ENCODE data around the gene F7. TPM values are rescaled to one million over a fixed set of nuclear protein-coding genes. Genes with fewer than 3 reads are reported as not detected.

The F7 gene
- total RNA-seq, 2 experiments from 2014 or later = not detected

DNA sequence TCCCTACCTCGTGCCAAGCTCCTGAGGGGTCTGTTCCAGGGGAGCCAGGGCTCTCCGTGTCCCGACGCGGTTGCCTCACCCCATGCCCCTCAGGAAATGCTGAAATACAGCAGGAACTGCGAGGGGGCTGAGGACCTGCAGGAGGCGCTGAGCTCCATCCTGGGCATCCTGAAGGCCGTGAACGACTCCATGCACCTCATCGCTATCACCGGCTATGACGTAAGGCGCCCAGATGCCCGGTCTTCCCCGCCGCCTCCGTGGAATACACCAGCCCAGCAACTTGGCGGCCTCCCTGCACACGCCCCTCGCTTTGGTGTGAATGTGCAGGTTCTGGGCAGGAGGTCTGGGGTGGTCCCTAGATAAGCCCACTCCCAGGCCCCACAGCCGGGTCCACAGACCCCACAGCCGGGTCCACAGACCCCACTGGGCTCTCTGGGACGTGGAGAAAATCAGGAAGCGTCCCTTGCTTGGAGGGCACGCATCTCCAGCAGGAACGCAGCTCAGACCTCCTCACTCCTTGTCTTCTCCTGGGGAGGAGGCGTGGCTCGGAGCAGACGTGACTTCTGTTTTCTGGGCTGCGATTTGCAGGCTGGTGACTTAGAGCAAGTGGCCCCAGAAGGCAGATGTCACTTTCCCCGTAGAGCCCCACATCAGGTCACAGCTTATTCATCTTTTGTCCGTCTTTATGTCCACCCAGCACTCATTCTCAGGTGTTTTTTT, 19.4 kb upstream of the F7 start:
- H3K9me3 Mint-ChIP-seq = no peaks in the 10 kb centered on the region
- no peak for DNase-seq
- H3K4me1 Mint-ChIP-seq = no peaks in the 10 kb centered on the region
- H3K27ac Mint-ChIP-seq = no peak overlapping the region
- POLR2A ChIA-PET = no interaction called here
- CTCF ChIA-PET = interaction anchor here (1.0 kb wide), 1 partner anchor 155 kb away, joined by 3 read pairs; no protein-coding TSS in a partner anchor
- no peak overlapping the region for H3K4me3 Mint-ChIP-seq
- no peaks in the 10 kb centered on the region for H3K36me3 Mint-ChIP-seq (ENCODE audit: low read depth)
- H3K27me3 Mint-ChIP-seq = no peaks in the 10 kb centered on the region

DNA sequence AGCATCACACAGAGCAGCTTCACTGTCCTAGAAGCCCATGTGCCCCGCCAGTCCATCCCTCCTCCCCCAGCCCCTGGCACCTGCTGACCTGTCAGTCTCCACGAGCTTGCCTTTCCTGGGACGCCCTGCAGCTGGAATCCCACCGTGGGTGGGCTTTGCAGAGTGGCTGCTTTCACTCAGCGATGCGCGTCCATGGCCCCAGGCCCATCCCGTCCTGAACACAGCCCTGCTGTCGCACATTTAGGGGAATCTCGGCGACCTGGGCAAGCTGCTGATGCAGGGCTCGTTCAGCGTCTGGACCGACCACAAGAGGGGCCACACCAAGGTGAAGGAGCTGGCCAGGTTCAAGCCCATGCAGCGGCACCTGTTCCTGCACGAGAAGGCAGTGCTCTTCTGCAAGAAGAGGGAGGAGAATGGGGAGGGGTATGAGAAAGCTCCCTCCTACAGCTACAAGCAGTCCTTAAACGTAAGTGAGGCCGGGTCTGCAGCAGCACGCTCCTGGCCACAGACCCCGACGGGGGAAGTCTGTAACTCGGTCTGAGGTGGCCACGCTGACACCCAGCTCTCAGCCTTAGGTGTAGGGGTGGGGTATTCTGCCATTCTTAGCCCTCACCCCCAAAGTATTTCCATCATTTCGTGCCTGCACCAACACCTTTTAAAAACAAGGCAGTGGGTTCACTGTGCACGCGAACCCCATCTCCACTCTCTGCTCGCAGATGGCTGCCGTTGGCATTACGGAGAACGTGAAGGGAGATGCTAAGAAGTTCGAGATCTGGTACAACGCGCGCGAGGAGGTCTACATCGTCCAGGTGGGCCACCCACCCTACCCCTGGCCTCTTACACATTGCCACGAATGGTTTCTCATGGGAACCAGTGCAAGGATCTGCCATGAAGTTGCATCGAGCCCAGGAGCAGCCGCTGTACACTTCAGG, 18.3 kb upstream of the F7 start:
- no peaks in the 10 kb centered on the region for H3K36me3 Mint-ChIP-seq (ENCODE audit: low read depth)
- POLR2A ChIA-PET = no interaction called here
- no peak for DNase-seq
- H3K4me3 Mint-ChIP-seq = no peak overlapping the region
- no peak overlapping the region for H3K27ac Mint-ChIP-seq
- no peaks in the 10 kb centered on the region for H3K9me3 Mint-ChIP-seq
- CTCF ChIA-PET = interaction anchor here (0.6 to 1.0 kb wide), 2 partner anchors 154 to 202 kb away, joined by 3 read pairs; no protein-coding TSS in a partner anchor
- H3K4me1 Mint-ChIP-seq = no peaks in the 10 kb centered on the region
- no peaks in the 10 kb centered on the region for H3K27me3 Mint-ChIP-seq

DNA sequence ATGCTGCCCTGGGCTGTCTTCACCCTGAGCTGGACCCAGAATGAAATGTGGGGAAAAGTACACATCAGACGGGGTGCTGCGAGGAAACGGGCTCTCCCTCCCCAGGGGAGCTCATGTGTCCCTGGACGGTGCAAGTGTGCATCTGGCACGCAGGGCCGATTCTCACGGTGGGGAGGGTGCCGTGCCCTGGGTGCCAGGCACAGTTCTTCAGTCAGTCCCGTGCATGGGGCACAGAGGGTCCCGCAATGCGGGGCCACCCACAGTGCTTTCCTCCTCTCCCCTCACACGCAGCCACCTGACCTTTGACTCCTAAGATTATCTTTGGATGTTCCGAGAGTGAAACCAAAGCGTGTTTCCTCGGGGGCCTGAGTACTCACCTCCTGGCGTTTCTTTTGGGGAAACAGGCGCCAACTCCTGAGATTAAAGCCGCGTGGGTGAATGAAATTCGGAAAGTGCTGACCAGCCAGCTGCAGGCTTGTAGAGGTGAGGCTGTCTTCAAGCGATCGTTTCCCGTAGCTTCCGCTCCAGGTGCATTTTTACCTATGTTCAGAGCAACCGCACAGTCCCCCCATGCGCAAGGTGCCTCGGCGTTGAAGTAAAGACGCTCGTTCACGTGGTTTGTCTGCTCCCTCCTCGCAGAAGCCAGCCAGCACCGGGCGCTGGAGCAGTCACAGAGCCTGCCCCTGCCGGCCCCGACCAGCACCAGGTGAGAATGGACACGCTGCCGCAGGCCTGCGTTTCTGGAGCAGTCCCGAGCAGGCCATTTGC, 17.5 kb upstream of the F7 start:
- Mint-ChIP-seq H3K4me1 (no peaks in the 10 kb centered on the region), H3K27me3 (no peaks in the 10 kb centered on the region), H3K27ac (no peak overlapping the region), H3K36me3 (ENCODE audit: low read depth) (no peaks in the 10 kb centered on the region), H3K4me3 (no peak overlapping the region), H3K9me3 (no peaks in the 10 kb centered on the region)
- DNase-seq = no peak
- CTCF ChIA-PET = no interaction called here
- POLR2A ChIA-PET = no interaction called here

- Mint-ChIP-seq H3K27me3 (no peaks in the 10 kb centered on the region), H3K4me1 (no peaks in the 10 kb centered on the region), H3K9me3 (no peaks in the 10 kb centered on the region), H3K36me3 (ENCODE audit: low read depth) (no peaks in the 10 kb centered on the region), H3K4me3 (no peak overlapping the region), H3K27ac (no peak overlapping the region)
- POLR2A ChIA-PET = no interaction called here
- CTCF ChIA-PET = interaction anchor here (1.2 kb wide), 1 partner anchor 12 kb away, joined by 3 read pairs; no protein-coding TSS in a partner anchor
- no peak for DNase-seq
These were observed 16.9 kb upstream of the F7 start for GRCh38 chr13:113088691-113089020.

GRCh38 chr13:113089693-113090414, 15.7 kb upstream of the F7 start:
- Mint-ChIP-seq H3K4me1 (no peaks in the 10 kb centered on the region), H3K36me3 (ENCODE audit: low read depth) (no peaks in the 10 kb centered on the region), H3K27ac (no peak overlapping the region), H3K9me3 (no peaks in the 10 kb centered on the region), H3K4me3 (no peak overlapping the region), H3K27me3 (no peaks in the 10 kb centered on the region)
- POLR2A ChIA-PET = no interaction called here
- no peak for DNase-seq
- CTCF ChIA-PET = interaction anchor here (1.2 kb wide), 1 partner anchor 10 kb away, joined by 3 read pairs; no protein-coding TSS in a partner anchor

- H3K4me1 Mint-ChIP-seq = no peaks in the 10 kb centered on the region
- no peaks in the 10 kb centered on the region for H3K27me3 Mint-ChIP-seq
- H3K27ac Mint-ChIP-seq = no peak overlapping the region
- no peak for DNase-seq
- no peaks in the 10 kb centered on the region for H3K9me3 Mint-ChIP-seq
- H3K4me3 Mint-ChIP-seq = no peak overlapping the region
- CTCF ChIA-PET = no interaction called here
- H3K36me3 Mint-ChIP-seq (ENCODE audit: low read depth) = no peaks in the 10 kb centered on the region
- POLR2A ChIA-PET = no interaction called here
These were observed 15.2 kb upstream of the F7 start for GRCh38 chr13:113090415-113090770.

DNA sequence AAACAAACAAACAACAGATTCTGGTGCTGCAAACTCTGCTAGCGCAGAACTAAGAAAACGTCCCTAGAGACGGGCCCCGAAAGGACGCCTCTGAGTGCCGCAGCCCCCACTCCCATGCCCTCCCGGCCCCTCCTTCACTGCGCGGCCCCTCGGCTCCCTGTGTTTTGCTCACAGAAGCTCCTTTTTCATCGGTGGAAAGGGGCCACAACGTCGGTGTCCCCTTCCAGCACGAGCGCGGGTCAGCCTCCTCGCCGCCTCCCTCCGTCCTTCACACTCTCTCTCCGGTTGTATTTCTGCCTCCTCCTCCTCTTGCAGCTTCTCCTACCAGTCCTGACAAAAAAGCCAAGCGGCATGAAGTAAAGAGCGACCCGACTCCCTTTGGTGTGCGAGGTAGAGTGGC, 14.8 kb upstream of the F7 start:
- no peak for DNase-seq
- CTCF ChIA-PET = no interaction called here

DNA sequence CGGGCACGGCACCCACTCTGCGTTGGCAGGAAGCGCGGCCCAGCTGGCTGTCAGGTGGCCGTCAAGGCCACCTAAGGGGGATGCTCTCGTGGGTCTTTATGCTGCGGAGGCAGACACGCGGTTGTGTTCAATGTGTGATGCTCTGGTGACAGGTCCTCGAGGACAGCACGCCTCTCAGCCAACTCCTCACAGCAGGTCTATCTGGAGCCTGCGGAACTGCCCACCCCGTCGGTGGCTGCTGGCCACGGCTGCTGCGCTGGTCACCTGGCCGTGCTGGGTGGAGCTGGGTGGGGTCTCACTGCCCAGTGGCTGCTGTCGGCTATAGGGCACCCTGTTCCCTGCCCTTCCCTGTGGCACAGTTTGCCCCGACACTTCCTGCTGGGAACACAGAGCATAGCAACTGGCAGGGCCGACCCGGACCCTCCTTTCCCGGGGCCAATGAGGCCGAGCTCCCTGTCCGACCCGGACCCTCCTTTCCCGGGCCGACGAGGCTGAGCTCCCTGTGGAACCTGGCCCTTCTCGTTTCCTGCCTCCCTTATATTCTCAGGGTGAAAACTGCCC, 14.3 kb upstream of the F7 start:
- CTCF ChIA-PET = interaction anchor here (1.3 kb wide), 1 partner anchor 13 kb away, joined by 3 read pairs; no protein-coding TSS in a partner anchor

More for the DNA sequence above, 14.8 kb upstream of the F7 start:
- Mint-ChIP-seq H3K4me3 (no peak overlapping the region), H3K4me1 (no peaks in the 10 kb centered on the region), H3K36me3 (ENCODE audit: low read depth) (no peaks in the 10 kb centered on the region), H3K27ac (no peak overlapping the region), H3K27me3 (no peaks in the 10 kb centered on the region), H3K9me3 (no peaks in the 10 kb centered on the region)
- POLR2A ChIA-PET = no interaction called here

GRCh38 chr13:113091891-113092775, 13.5 kb upstream of the F7 start:
- no peak overlapping the region for H3K4me3 Mint-ChIP-seq
- H3K9me3 Mint-ChIP-seq = no peaks in the 10 kb centered on the region
- DNase-seq = no peak
- H3K27ac Mint-ChIP-seq = no peak overlapping the region
- no peaks in the 10 kb centered on the region for H3K36me3 Mint-ChIP-seq (ENCODE audit: low read depth)
- no peaks in the 10 kb centered on the region for H3K4me1 Mint-ChIP-seq
- no peaks in the 10 kb centered on the region for H3K27me3 Mint-ChIP-seq
- CTCF ChIA-PET = interaction anchor here (1.3 kb wide), 1 partner anchor 12 kb away, joined by 3 read pairs; no protein-coding TSS in a partner anchor
- POLR2A ChIA-PET = no interaction called here

More for the DNA sequence above, 14.3 kb upstream of the F7 start:
- H3K4me1 Mint-ChIP-seq = no peaks in the 10 kb centered on the region
- DNase-seq = no peak
- POLR2A ChIA-PET = no interaction called here
- H3K27ac Mint-ChIP-seq = no peak overlapping the region
- H3K27me3 Mint-ChIP-seq = no peaks in the 10 kb centered on the region
- H3K4me3 Mint-ChIP-seq = no peak overlapping the region
- H3K9me3 Mint-ChIP-seq = no peaks in the 10 kb centered on the region
- no peaks in the 10 kb centered on the region for H3K36me3 Mint-ChIP-seq (ENCODE audit: low read depth)

GRCh38 chr13:113092776-113093579, 12.6 kb upstream of the F7 start:
- POLR2A ChIA-PET = no interaction called here
- Mint-ChIP-seq H3K36me3 (ENCODE audit: low read depth) (no peaks in the 10 kb centered on the region), H3K4me1 (no peaks in the 10 kb centered on the region), H3K9me3 (no peaks in the 10 kb centered on the region), H3K27me3 (no peaks in the 10 kb centered on the region), H3K4me3 (no peak overlapping the region), H3K27ac (no peak overlapping the region)
- no peak for DNase-seq
- CTCF ChIA-PET = interaction anchor here (1.3 to 1.4 kb wide), 2 partner anchors 10 to 11 kb away, joined by 3 read pairs; no protein-coding TSS in a partner anchor
